ENCODE data around the gene CNGA1.

CNGA1 gene

GRCh38 chr4:47907089-47907646 lies 109.3 kb downstream of the CNGA1 start:
- no peak for DNase-seq (ENCODE audit: low read depth in 2 of 2)

GRCh38 chr4:47899639-47900038 lies 116.8 kb downstream of the CNGA1 start:
- DNase-seq (ENCODE audit: low read depth in 2 of 2): no peak

GRCh38 chr4:47891928-47892327 lies 124.6 kb downstream of the CNGA1 start:
- DNase-seq (ENCODE audit: low read depth in 2 of 2): no peak

Data from stimulated activated CD8-positive, alpha-beta memory T cell treated with anti-CD3 and anti-CD28 coated beads, Interleukin-15, amount 100 ng/mL, for 4 hours (primary cell).